ENCODE data around the gene COMT. TPM values are rescaled to one million over a fixed set of nuclear protein-coding genes. Genes with fewer than 3 reads are reported as not detected.

The COMT gene
- polyA plus RNA-seq, 1 experiment: 79.4 TPM

DNA sequence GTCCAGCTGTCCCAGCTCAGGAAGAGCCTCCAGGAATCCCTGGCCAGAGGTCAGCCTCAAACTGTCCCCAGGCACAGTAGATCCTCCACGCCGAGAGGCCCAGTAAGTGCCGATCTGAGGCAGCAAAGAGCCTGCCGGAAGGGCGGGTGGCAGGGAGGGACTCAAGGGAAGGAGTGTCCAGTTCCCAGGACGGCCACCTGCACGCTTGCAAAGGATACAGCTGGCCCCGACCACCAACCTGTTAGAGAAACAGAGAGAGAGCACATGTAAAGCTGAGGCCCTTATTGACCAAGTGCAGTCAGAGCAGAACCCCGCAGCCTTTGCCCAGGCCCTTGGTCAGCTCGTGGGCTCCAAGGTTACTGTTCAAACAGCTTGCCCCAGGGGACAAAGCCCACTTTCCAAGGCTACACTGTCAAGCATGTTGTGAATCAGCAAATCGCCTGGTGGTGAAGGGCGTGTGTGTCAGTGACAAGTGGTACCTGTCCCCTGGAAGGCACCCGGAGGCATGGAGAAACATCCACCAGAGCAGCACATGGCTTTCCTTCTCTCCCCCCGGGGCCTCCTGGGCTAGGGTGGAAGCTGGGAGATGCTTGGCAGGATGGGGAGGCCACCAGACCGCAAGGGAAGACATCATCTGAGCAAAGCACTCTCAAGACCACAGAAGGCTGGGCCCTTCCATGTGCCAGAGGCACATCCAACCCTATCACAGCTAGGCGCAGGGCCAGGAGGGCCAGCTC lies 42.6 kb upstream of the COMT start:
- TF ChIP-seq, protein P1, sequence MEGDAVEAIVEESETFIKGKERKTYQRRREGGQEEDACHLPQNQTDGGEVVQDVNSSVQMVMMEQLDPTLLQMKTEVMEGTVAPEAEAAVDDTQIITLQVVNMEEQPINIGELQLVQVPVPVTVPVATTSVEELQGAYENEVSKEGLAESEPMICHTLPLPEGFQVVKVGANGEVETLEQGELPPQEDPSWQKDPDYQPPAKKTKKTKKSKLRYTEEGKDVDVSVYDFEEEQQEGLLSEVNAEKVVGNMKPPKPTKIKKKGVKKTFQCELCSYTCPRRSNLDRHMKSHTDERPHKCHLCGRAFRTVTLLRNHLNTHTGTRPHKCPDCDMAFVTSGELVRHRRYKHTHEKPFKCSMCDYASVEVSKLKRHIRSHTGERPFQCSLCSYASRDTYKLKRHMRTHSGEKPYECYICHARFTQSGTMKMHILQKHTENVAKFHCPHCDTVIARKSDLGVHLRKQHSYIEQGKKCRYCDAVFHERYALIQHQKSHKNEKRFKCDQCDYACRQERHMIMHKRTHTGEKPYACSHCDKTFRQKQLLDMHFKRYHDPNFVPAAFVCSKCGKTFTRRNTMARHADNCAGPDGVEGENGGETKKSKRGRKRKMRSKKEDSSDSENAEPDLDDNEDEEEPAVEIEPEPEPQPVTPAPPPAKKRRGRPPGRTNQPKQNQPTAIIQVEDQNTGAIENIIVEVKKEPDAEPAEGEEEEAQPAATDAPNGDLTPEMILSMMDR (IDR thresholded peaks at IDR 0.05; ENCODE audit: low read depth, low read length): no peak
- DNase-seq (ENCODE audit: low read depth, low spot score): no peak
- Histone ChIP-seq H3K9me3 (ENCODE audit: control insufficient read depth, insufficient read depth, low read length) (no peaks in the 10 kb centered on the region; the same call in 1 of the 2 replicates), H3K27me3 (ENCODE audit: control insufficient read depth, insufficient read depth, low read length) (no peaks in the 10 kb centered on the region), H3K4me3 (ENCODE audit: low read depth, low read length) (no peak overlapping the region), H3K27ac (ENCODE audit: low read depth, low read length) (no peak overlapping the region)
- POLR2A ChIA-PET: no interaction called here
- CTCF ChIA-PET: interaction anchor here (1.5 kb wide), 1 partner anchor 11 kb away, joined by 4 read pairs; no protein-coding TSS in a partner anchor

DNA sequence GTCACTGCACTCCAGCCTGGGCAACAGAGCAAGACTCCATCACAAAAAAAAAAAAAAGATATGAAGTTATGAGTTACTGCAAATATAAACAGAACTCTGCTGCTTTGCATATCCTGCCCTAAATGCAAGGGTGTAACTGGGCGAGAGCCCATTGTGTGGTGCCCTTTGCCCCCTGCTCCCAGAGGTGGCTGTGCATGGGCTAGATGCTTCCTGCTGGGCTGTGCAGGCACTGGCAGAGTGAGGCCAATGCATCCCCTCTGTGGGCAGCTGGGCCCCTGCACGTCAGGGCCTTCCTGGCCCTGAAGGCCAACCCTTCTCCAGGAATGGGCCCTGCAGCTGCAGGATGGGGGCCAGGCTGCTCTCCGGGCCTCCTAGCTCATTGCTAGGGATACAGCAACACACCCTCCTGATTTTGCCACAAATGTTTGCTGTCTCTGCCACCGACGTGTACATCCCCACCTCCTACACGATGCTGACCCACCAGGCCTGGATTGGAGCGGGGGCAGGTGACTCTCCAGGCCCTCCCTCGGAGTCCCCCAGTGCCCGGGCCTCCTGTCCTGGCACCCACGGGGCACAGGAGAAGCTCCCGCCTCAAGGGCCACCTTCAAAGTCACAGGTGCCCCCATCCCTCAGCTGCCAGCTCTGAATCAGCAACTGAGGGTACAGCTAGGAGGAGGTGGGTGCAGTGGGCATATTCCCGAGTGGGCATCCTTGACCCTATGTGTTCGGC lies 40.7 kb upstream of the COMT start:
- no peaks in the 10 kb centered on the region; the same call in 1 of the 2 replicates for H3K9me3 ChIP-seq (ENCODE audit: control insufficient read depth, insufficient read depth, low read length)
- CTCF ChIA-PET: interaction anchor here (1.5 to 7.0 kb wide), 2 partner anchors 9 to 170 kb away, joined by 5 to 49 read pairs; no protein-coding TSS in a partner anchor
- no peaks in the 10 kb centered on the region for H3K27me3 ChIP-seq (ENCODE audit: control insufficient read depth, insufficient read depth, low read length)
- TF ChIP-seq, protein P1 (IDR thresholded peaks at IDR 0.05; ENCODE audit: low read depth, low read length): no peak
- H3K27ac ChIP-seq (ENCODE audit: low read depth, low read length): no peak overlapping the region
- POLR2A ChIA-PET: no interaction called here
- no peak overlapping the region for H3K4me3 ChIP-seq (ENCODE audit: low read depth, low read length)
- DNase-seq (ENCODE audit: low read depth, low spot score): no peak

DNA sequence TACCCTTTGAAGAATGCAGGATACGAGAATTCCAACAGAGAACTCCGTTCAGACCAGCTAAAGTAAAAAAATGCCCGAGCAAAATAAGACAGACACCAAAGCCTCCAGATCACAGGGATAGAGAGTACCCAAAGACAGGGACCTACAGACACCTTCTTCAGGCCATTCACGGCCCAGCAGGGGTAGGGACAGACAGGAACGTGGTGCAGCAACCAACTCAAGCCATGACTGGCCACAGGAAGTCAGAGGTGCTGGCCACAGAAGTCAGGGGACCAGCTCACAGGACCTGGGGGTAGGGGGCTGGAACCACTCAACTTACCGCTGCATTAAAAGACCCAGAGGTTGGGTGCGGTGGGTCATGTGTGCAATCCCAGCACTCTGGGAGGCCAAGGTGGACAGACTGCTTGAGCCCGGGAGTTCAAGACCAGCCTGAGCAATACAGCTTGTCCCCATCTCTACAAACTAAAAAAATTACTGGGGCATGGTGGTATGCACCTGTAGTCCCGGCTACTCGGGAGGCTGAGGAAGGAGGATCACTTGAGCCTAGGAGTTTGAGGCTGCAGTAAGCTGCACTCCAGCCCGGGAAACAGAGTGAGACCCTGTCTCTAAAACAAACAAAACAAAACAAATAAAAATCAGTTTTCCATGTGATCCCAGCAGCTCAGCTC lies 39.9 kb upstream of the COMT start:
- Histone ChIP-seq H3K9me3 (ENCODE audit: control insufficient read depth, insufficient read depth, low read length) (no peaks in the 10 kb centered on the region; the same call in 1 of the 2 replicates), H3K27ac (ENCODE audit: low read depth, low read length) (no peak overlapping the region), H3K27me3 (ENCODE audit: control insufficient read depth, insufficient read depth, low read length) (no peaks in the 10 kb centered on the region), H3K4me3 (ENCODE audit: low read depth, low read length) (no peak overlapping the region)
- POLR2A ChIA-PET: no interaction called here
- TF ChIP-seq, protein P1 (IDR thresholded peaks at IDR 0.05; ENCODE audit: low read depth, low read length): no peak
- no peak for DNase-seq (ENCODE audit: low read depth, low spot score)
- CTCF ChIA-PET: interaction anchor here (1.5 to 7.0 kb wide), 2 partner anchors 8 to 171 kb away, joined by 5 to 49 read pairs; no protein-coding TSS in a partner anchor

DNA sequence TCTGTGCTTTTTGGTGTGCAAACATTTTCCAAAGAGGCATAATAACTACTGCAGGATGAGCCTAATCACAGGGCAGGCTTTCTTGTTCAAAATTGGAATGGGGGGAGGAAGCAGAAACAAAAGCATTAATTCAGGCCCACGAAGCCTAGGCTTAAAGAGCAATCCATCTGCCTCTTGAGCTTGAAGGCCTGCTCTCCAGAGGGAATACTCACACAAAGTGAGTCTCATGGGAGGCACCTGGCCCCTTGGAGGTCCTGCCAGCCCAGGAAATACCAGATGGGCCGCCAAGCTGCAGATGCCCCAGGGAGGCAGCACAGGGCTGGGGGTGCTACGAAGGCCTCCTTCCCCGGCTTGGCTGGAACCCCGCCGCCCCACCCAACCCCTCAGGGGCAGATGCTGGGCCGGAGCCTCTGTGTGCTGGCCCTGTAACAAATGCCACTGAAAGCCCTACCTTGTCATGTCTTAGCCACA lies 39.3 kb upstream of the COMT start:
- no peak overlapping the region for H3K27ac ChIP-seq (ENCODE audit: low read depth, low read length)
- ChIA-PET CTCF (interaction anchor here (1.5 to 7.0 kb wide), 2 partner anchors 8 to 172 kb away, joined by 5 to 49 read pairs; no protein-coding TSS in a partner anchor), POLR2A (no interaction called here)

More for the DNA sequence above, 39.3 kb upstream of the COMT start:
- H3K4me3 ChIP-seq (ENCODE audit: low read depth, low read length): no peak overlapping the region
- TF ChIP-seq, protein P1 (IDR thresholded peaks at IDR 0.05; ENCODE audit: low read depth, low read length): no peak
- no peaks in the 10 kb centered on the region; the same call in 1 of the 2 replicates for H3K9me3 ChIP-seq (ENCODE audit: control insufficient read depth, insufficient read depth, low read length)
- no peak for DNase-seq (ENCODE audit: low read depth, low spot score)
- H3K27me3 ChIP-seq (ENCODE audit: control insufficient read depth, insufficient read depth, low read length): no peaks in the 10 kb centered on the region
